Stimulated activated CD4-positive, alpha-beta T cell treated with anti-CD3 and anti-CD28 coated beads, Interleukin-2, amount 100 ng/mL, for 4 hours (primary cell): Measurements from ENCODE around the gene ZNF771.

Source experiments
- DNase-seq: peaks from one replicate; pipeline ENCODE4 v3.0.0-alpha.2; 2020; ENCODE audit warnings: low read depth

The ZNF771 gene

DNA sequence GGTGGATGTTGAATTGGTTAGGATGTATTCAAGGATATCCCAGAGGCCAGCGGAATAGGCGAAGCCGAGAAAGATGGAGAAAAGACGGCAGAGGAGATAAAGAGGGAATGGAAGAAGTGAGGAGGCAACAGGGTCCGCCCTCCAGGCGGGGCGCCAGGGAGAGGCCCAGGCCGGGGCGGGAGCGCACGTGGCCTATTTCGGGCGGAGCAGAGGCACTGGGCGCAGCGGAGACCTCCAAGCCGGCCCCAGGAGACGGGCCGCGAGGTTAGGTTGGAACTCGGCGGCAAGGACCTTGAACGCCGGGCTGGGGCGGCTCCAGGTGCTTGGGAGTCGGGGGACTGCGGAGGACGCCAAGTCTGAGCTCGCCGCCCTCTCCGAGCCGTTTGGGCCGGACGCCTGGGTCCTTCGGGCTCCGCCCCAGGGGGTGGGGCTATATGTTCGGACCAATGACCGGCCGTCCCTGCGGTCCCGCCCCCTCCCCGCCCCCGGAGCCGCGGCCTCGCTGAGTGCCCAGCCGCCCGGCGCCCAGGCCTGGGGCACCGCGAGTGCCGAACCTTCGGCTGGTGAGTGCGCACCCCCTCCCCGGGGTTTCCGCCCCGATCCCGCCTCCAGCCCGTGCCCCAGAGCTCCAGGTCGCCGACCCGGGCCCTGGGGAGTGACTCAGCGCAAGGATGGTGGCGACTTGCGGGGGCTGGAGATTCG, at the start of gene ZNF771:
Gene ZNF771 (plus strand): TSS at position 505 of the 702 bp plus-strand sequence. CDS start 448 bp downstream, outside the sequence.
- DNase-seq = peak; percentile 80

DNA sequence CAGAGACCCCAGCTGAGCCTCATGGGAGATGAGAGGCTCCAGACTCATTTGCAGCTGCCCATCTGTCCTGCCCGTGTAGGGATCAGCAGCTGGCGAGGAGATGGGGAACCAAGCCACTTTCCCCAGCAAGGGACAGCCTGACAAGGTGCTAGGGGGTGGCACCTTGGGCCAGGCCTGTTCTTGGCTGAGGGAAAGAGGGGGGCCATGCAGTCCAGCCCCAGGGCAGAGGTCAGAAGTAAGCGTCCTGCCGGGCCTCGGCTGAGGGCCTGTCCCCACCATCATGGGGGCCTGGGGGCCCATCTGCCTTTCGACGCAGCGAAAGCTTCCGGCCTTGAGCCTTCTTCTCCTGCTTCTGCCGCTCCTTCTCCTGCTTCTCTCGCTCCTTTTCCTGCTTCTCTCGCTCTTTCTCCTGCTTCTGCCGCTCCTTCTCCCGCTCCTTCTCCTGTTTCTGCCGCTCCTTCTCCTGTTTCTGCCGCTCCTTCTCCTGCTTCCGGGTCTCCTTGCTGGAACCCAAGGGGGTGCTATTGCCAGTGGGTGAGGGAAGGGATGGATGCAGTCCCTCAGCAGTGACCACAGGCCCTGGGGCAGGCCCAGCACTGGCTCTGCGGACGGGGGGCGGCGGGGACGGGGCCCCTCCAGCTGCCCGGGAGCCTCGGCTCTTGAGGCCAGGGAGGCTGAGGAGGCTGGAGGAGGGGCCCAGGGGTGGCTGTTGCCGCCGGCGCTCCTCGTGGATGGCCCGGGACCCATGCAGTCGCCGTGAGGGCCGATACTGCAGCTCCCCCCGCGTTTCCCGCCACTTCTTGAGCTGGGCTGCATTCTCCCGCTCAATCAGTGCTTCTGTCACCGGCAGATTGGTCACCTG, 49.5 kb upstream of the ZNF771 start:
- DNase-seq = no peak

DNA sequence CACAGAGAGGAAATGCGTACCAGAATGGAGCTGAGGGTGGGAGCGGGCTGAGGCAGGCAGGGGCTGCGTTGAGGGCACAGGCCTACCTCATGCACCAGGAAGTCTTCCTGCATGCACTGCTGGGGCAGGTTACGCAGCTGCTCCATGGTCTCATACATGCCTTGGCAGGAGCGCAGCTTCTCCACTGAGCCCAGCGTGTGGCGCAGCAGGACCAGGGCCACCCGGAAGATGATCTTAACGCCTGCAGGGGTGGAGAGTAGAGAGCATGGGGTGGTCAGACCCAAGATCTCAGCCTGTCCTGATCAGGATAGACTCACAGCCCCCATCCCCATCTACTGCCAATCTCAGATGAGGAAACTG, 48.8 kb upstream of the ZNF771 start:
- no peak for DNase-seq

DNA sequence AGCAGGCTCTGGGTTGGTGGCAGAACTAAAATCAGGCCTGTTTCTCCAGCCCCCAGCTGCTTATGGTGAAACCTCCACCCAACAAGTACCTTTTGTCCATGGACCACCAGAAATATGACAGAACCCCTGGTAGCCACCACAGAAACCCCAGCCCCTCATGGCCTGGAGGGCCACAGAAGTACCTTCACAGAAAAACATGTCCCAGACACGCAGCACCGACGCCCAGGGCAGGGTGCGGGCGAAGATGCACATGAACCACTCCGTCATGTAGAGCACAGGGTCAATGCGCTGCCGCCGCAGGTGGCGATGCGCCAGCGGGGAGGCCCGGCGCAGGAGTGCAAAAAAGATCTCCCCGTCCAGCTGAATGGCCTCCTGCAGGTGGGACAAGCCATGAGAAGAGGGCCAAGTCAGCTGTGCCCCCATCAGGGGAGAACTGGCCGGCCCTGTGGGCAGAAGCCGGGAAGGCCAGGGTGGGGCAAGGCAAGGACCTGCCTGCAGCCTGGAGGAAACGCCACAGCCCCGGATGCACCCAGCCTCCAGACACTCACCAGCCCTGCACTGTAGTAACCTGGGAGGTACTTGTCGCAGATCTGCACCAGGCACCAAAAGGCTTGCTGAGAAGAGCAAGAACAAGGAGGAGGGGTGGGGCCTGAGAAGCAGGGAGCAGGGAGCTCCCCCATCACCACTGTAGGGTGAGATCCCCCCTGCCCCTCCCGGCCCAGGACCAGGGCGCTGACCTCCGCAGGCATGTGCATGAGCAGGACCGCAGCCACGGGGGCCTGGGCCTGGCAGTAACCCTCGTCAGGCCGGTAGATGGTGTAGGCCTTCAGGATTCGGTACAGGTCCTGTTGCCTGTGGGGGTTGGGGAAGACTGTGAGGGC, 48.2 kb upstream of the ZNF771 start:
- no peak for DNase-seq

DNA sequence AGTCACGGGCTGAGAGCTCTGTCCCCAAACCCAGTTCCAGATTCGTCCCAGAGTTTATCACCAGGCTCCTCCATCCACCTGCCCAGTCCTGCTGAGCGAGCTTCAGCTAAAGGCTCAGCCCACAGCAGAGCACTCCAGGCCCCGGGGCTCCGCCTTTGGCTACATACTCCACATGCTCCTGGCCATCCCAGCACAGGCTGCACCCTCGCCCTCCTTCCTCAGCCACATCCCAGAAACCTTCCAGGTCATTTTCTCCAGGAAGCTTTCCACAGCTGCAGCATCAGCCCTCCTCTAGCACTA, 47.6 kb upstream of the ZNF771 start:
- DNase-seq = no peak

DNA sequence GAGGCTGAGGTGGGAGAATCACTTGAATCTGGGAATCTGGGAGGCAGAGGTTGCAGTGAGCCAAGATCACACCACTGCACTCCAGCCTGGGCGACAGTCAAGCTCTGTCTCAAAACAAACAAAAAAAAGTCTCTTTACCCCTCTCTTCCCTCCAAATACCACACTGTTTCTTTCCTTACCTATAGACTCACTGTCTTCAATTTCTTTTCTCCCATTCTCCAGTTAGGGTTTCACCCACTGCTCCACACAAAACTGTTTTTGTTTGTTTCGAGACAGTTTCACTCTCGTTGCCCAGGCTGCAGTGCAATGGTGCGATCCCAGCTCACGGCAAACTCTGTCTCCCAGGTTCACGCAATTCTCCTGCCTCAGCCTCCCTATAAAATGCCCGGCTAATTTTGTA, 46.2 kb upstream of the ZNF771 start:
- no peak for DNase-seq

DNA sequence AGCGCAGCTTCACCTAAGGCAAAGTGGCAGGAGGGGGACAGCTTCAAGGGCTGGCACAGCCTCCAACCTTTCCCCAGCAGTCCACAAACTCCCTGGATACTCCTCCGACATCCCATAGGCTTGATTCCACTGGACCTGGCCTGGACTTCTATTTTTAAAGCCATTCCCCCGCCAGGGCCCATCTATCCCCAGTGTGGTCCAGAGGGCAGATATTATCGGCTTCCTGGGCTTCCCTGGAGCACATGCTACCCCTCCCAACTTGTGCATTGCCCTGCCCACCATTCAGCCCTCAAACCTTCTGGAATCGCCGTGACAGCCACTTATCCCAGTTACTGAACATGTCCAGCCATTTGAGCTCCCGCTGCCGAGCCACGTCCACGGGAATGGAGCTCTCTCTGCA, 42.2 kb upstream of the ZNF771 start:
- no peak for DNase-seq

DNA sequence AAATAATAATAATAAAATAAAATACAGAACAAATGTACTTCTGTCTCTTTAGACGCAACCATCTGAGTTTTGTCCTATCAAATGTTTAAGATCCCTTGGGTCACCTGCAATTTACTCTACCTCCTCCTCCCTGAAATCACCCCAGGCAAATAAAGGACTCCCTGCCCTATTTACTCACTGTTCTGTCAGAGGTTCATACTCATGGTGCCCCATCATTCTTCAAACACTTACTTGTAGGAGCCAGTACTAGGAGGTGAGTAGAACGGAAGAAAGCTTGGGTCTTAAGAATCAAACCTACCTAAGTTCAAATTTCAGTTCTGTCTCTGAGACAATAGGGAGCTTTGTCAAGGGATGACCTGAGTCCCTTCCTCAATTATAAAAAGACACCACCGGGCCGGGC, 40.9 kb upstream of the ZNF771 start:
- no peak for DNase-seq

DNA sequence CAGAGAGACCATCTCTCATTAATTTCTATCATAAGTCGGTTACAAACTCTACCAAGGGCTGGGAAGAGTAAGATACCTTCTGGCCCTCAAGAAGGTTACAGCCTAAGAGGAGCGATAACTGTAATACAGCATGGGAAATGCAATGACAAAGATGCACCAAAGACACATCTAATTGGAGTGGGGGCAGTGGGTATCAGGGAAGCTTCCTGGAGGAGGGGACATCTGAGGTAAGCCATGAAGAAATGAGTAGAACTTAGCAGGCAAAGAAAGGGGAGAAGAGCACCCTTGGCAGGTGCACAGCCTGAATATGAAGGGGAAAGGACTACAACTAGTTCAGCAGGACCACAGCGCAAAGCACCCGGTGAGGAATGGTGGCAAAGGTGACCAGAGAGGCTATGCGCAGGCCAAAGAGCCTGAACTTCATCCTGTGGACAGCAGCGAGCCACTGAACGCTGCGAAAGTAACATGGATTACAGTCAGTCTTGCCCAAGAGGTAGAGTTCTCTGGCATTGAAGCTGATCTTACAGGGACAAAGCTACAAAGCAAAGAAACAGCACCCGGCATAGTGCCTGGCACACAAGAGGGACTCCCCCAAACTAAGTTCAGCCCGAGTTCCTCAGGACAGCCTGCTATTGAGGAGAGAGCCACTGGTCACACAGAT, 39.9 kb upstream of the ZNF771 start:
- no peak for DNase-seq

DNA sequence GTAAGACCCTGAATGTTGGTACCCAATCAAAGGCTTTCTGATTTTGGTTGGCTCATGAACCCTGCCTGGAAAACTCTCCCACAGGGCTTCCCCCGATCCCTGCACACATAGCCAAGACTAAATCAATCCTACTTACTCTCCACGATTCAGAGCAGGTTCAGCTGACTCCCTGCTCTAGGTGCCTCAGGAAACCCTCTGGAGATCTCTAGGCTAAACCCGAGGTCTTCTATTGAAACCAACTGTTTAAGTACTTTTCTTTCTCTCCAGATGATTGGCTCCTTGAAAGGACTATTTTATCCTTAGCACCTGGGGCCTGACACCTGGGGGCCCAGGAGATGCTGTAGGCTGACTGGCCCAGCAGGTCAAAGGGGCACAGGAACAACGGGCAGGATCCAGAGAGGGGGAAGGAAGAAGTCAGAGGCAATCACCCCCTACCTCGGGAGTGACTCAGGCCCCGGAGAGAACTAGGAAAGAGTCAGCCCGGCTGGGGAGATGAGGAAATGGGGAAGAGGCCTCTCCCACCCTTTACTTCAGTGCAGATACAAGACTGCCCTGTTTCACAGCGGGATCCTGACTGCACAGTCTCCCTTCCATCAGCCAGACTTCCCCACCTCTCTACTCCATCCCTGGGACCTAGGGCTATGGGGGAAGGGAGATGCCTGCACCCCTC, 39.1 kb upstream of the ZNF771 start:
- no peak for DNase-seq

DNA sequence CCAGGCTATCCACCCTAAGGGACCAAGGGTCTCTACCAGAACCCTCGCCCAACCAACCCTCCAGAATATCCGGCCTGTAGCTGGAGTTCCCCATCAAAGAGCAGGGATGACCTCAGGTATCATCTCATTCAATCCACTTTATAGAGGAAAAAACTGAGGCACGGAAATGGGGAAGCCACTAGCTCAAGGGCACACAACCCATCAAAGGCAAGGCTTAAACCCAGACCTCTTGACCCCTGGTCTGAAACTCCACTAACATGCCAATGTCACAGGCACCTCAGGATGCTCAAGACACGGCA, 38.7 kb upstream of the ZNF771 start:
- DNase-seq = no peak

DNA sequence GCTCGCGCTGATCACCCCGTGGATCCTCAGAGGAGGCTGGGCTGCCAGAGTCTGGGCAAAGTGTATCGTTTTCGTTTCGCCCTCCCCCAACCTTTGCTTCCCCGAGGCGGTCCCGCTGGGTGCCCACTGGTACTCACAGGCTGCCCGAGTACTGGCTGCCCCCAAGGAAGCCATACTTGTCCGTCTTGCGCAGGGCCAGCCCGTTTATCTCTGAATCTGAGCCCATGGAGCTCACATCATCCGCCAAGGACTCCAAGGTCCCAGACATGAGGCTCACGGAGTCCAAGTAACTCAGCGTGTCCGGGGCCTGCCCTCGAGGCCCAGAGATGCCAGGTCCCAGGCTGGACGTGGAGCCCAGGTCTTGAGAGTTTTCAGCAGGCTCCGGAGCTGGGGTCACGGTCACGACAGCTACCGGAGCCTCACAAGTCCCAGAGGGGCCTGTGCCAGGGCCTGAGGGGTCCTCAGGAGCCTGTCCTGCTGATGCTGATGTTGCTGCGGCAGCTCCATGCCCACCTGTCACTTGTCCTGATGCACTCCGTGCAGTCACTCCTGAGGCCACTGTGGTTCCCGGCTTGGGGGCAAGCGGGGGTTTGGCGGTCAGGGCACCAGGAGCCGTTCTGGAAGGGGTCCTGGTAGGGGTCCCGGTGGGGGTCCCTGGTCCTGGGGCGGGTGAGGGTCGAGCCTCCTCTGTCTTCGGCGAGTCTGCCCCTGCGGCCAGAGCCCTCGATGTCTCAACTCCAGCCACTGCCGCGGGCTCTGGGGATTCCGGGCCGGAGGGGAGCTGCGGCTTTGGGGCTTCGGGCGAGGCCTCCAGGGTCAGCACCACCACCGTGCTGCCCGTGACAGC, 38.1 kb upstream of the ZNF771 start:
- DNase-seq = no peak

DNA sequence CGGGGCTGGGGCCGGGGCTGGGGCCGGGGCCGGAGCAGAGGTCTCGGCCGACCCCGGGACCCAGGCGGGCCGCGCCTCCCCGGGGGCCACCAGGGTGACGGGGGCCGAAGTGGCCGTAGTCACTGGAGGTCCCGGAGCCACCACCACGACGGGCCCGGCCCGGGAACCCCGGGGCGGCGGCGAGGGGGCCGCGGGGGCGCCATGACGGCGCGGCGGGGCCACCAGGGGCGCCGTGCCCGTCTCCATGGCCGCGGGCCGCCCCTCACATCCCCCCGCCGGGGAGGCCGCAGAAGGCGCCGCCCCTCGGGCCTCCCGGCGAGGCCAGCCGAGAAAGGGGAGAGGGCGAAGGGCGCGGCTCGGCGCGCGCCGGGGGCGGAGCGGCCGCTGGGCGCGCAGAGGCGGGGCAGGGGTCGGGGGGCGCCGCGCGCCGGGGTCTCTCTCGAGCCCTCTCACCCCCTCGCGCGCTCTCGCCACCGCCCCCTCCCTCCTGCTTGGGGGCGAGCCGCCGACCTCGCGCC, 37.4 kb upstream of the ZNF771 start:
- no peak for DNase-seq

DNA sequence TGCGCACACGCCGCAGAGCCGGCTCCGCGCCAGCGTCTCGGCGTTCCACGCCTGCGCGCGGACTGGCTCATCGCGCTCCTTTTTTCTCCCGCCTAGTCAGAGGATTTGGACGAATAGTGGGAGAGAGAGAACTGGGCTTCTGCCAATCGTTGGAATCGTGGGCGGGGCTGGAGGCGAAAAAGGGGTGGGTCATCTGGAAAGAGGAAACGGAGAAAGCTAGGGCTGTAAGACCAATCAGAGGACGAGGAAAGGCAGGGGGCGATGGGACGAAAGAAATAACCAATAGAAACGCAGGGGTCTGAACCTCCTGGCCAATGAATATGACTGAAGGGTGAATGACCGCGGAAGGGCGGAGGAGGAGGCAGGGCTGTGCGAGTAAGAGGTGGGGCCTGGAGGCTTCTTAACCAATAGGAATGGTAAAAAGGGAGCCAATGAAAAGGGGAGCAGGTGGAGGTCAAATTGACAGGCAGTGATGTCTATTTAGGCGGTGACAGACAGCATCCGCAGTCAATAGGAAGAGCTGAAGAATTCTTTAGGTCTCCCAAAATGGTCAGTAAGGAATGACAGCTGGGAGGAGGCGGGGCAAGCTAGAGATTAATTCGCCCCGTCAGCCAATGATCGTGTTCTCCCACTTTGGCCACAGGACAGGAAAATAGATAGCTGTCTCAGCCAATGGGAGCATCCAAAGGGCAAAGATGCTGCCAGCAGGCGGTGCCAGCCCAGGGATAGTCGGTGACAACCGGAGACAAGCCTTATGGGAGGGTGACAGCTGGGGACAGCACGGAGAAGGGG, 36.8 kb upstream of the ZNF771 start, which contains the start of gene TBC1D10B:
Gene TBC1D10B (minus strand): TSS at position 39 of the 792 bp plus-strand sequence. CDS start 311 bp downstream, outside the sequence.
- peak; percentile 99 for DNase-seq

DNA sequence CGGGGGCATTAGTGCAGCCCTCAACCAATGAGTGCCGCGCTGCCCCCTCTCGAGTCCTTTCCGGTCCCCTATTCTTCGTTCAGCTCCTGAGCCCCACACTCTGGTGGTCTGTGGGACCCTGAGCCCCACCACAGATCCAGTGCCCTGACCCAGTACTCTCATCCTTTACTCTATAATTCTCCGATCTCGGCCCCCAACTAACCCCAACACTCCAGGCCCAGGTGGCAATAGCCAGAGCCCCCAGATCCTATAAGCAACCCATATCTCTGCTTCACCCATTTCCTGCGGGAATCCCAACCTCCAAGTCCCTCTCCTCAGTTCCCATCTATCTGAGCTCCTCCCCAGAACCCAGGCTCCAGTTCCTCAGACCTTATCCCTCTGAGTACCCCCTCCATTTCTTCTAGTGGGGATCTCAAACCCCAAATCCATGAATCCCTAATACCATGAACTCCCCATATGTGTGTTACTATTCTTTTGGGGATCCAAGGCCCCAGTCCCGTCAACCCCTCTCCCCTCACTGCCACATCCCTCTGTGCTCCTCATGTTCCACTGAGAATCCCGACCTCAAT, 36.1 kb upstream of the ZNF771 start:
- no peak for DNase-seq

DNA sequence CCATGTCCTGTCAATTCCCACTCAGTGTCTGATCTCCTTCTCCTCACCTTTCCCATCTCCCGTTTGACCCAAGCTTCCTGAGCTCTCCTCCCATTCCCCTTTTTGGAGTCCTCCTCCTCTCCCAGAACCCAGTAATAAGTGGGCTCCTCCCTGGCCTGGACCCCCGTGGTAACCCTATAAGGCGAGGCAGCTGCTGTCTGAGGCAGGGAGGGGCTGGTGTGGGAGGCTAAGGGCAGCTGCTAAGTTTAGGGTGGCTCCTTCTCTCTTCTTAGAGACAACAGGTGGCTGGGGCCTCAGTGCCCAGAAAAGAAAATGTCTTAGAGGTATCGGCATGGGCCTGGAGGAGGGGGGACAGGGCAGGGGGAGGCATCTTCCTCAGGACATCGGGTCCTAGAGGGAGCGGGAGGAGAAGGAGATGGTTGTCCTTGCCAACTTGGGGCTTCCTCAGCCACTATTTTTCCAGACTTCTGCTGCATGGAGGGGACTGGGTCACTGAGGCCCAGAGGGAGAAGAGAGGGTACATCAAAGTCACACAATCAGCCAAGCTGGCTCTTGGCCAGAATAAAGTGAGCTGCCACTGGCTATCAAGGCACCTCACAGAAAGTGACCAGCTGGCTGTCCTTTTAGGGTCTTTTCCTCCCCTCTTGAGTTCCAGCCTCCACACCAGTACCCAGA, 35.2 kb upstream of the ZNF771 start:
- no peak for DNase-seq

DNA sequence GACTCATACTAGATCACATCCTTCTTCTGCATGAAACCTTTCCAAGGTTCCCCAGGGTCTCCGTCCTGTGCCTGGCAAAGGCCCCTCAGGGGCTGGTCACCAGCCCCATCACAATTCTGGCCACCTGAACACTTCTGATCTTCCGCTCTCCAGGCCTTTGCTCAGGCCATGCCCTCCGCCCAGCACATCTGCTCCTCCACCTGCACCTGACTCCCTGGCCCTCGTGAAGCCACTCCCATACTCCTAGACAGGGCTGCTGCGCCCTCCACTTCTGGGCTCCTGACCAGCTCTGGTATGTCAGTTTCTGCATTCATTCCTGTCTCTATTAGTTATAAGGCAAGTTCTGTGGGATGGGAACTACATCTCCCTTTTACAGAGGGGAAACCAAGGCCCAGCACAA, 34.7 kb upstream of the ZNF771 start:
- no peak for DNase-seq

DNA sequence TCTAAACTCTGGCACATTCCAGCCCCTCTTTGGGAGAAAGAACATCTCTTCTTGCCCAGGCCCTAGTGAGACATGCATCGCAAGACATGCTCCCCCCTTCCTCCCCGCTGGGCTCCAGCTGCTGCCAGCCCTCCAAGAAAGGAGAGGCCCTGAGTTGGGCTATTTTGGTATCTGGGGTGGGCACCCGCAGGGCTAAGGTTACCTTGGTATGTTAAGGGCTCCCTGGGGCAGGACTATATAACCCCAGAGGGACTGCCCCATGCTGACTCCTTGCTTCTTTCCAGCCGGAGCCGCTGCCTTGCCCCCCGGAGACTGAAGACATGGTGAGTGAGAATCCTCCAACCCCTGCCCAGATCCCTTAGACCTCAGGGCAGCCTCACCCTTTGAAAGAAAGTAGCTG, 32.9 kb upstream of the ZNF771 start, which contains the start of gene MYL11:
Gene MYL11 (plus strand): TSS at position 265 of the 400 bp plus-strand sequence. CDS start 56 bp downstream, at position 321.
- no peak for DNase-seq

DNA sequence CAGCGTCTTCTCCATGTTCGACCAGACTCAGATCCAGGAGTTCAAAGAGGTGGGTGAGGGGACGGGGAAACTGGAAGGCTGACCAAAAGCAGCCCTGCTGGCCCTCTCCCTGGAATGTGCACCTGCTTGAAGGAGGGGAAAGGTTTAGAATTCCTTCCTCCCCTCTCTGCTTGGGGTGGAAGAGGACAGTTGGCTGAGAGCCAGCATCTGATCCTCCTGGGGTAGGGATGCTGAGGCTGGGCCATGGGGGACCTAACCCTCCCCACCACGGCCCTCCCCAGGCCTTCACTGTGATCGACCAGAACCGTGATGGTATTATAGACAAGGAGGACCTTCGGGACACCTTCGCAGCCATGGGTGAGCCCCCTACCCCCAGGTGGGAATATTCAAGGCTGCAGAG, 31.5 kb upstream of the ZNF771 start:
- no peak for DNase-seq
